GM21360 (cell line): ENCODE measurements around the gene TTC3.
"Not testable (repeated sequence)": the region's sequence is repeated elsewhere in the genome, so short reads cannot be mapped to it uniquely, and the experiment has no call there.

Source experiments
- ATAC-seq: cut with Tn5 transposase; IDR thresholded peaks from one replicate; pipeline ENCODE4 v1.9.1; 2021; ENCODE audit warnings: mild to moderate bottlenecking, moderate library complexity; ENCODE audit not compliant: unreplicated experiment

The TTC3 gene

GRCh38 chr21:37085726-37086125 lies 12.7 kb downstream of the TTC3 start:
- no peak for ATAC-seq

- ATAC-seq, result no peak
Measured at GRCh38 chr21:37087188-37087587, 14.1 kb downstream of the TTC3 start.

DNA sequence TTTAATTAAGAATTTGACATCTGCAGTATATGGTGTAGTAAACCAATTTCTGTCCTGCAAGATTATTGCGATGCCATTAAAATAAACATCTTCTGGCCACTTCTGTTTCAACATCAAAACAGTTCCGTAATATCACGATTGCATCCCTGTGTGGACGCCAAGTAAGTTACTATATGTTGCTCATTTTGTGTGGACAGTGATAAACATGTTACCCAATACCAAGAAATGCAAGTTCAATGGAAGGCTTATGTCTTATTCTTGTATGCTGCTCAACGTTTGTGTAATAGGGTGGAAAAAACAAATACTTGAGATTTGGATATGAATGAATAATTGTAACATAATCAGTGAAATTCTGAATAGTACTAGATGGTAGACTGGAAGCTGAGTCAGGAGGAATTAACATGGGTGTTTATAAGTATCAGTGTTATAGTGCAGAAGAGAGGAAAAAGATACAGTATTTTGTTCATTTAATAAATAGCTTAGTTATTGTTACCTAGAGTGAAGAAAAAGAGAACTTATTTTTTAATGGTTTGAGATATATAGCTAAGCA lies 15.2 kb downstream of the TTC3 start:
- ATAC-seq, result no peak

- ATAC-seq, result no peak
Measured at GRCh38 chr21:37093977-37094376, 20.9 kb downstream of the TTC3 start.

GRCh38 chr21:37095821-37096220 lies 22.8 kb downstream of the TTC3 start:
- ATAC-seq, result no peak

DNA sequence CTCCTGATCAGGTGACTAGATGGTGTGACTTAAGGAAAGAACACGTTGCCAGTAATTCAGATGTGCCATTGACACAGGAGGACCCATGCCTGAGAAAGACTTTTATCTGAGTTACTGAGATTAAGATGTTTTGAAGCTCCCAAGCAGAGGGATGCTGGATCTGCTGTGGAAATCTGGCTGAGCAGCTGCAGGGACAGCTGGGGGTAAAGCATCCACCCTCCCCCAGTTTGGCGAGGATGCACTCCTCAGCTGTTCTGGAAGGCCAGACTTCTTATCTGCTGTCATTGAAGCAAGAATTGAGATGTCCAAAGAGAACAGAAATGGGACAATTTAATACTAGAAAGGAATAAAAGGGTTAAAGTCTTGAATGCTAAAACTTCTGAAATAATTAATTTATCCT lies 25.7 kb downstream of the TTC3 start:
- no peak for ATAC-seq

- ATAC-seq, result no peak
Measured at GRCh38 chr21:37100316-37100715, 27.3 kb downstream of the TTC3 start.

- ATAC-seq, result no peak
Measured at GRCh38 chr21:37101384-37101783, 28.3 kb downstream of the TTC3 start.

- ATAC-seq, result not testable (repeated sequence)
Measured at GRCh38 chr21:37102746-37103145, 29.7 kb downstream of the TTC3 start.

DNA sequence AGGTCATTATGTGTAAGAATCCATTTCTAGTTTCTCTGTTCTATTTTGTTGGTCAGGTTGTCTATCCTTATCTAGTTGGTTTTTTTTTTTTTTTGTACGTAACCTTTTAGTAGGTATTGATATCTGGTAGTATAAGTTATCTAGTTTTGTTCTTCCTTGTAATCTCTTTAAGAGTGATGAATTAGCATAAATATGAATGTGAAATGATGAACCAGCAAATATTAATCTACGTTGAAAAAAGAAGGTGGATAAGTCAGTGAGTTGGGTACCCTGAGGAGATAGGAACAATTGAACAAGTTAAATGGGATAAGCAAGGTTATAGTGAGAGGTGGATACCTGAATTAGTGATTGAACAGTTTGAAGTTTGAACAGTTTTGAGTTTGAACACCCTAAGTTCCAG lies 33.9 kb downstream of the TTC3 start:
- ATAC-seq, result no peak

GRCh38 chr21:37111029-37111428 lies 38.0 kb downstream of the TTC3 start:
- ATAC-seq, result not testable (repeated sequence)

DNA sequence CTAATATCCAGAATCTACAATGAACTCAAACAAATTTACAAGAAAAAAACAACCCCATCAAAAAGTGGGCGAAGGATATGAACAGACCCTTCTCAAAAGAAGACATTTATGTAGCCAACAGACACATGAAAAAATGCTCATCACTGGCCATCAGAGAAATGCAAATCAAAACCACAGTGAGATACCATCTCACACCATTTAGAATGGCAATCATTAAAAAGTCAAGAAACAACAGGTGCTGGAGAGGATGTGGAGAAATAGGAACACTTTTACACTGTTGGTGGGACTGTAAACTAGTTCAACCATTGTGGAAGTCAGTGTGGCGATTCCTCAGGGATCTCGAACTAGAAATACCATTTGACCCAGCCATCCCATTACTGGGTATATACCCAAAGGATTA lies 41.2 kb downstream of the TTC3 start:
- ATAC-seq, result not testable (repeated sequence)

DNA sequence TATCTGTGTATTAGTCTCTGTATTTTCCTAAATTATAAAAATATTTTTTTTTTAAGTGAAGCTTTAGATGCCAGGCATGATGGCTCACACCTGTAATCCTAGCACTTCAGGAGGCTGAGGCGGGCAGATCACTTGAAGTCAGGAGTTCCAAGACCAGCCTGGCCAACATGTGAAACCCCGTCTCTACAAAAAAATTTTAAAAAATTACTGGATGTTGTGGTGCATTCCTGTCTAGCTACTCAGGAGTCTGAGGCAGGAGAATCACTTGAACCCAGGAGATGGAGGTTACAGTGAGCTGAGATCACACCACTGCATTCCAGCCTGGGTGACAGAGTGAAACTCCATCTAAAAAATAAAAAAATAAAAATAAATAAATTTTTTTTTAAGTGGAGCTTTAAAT lies 43.4 kb downstream of the TTC3 start:
- ATAC-seq, result not testable (repeated sequence)

DNA sequence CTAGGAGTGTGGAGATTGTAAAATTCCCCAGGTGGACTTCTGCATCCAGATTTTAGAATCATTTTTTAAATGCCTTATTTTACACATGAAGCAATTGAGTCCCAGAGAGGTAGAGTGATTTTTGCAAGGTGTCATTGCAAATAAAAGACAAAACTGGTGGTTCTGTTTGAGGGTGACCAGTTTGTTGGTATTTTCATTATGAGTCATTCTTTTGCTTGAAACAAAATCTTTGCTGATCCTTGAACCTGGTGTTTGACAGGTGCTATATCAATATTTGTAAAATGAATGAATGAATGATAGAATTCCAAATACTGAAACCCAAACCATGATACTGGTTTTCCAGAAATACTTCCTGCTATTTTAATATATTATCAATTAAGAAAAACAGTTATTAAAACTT lies 44.1 kb downstream of the TTC3 start:
- ATAC-seq, result no peak

DNA sequence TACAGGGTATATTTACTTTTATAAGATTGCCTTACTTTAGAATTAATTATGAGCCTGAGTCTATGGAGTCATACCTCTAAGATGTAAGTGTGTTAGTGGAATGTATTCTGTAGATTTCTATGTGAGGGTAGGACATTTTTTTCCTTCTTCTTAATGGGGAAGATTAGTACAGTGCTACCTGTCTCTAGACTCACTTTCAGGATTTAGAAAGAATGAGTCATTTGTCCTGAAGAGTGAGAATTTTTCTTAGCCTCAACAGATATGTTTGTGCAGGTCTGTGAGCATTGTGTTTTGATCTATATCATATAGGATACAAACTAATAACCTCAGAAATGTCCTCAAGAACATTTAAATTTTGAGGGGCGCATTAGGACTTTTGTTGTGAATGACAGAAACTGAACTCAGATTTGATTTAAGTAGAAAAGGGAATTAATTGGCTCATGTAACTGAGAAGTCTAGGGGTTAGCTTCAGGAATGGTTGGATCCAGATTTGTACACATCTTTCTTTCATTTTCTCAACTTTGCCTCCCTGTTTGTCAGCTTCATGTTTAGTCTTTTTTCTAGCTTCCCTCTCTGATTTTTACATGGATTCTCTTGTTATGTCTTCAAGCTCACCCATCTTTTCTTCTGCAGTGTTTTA lies 45.3 kb downstream of the TTC3 start:
- ATAC-seq, result no peak

DNA sequence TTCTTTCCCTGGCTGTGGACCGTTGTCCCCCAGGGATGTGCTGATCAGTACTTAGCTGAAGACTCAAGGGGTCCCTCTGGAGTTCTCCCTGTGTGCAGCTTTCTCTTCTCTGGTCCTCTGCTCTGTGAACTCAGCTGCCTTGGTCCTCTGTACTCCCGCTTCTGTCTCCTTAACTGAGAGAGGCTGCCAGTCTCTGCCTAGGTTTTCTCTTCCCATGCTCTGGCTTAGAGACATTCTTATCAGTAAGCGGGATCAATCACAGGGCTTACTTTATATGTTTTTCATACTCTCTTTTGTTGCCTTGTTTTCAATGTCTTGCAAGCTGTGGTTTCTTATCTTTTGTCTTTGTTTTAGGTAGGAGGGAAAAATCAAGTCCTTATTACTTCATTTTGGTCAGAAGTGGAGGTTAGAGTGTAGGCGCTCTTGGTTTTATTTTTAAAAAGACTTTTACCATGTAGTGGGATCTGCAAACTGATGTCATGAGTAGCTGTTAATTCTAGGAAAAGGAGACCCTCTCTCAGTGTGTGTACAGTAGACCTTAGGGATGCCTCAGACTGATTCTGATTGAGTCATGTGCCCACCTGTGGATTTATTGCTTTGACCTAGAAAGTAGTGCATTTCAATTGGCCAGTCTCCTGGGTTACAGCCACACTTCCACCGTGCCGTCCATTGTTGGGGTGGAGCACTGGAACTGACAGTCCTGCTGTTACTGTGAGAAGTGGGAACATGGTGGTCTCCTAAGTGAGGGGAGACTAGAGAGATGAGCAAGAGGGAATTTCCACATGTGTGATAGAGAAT lies 46.6 kb downstream of the TTC3 start:
- no peak for ATAC-seq

DNA sequence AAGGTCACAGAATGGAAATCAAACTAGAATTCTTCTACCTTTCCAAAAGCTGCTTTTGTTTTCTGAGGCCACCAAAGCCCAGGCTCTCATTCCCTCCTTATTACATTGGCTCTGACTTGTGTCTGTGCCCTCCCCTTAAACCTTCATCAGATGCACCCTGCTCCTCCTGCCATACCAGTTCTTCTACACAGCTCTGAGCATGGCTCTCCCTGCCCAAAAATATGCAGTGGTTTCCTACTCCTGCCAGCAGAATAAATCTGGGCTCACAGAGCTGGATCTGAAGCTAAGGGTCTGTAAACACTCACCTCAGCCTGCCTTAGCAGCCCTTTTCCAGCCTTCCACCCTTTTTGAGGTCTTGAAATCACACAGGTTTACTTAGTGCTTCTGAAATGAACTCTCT lies 55.0 kb downstream of the TTC3 start:
- no peak for ATAC-seq

DNA sequence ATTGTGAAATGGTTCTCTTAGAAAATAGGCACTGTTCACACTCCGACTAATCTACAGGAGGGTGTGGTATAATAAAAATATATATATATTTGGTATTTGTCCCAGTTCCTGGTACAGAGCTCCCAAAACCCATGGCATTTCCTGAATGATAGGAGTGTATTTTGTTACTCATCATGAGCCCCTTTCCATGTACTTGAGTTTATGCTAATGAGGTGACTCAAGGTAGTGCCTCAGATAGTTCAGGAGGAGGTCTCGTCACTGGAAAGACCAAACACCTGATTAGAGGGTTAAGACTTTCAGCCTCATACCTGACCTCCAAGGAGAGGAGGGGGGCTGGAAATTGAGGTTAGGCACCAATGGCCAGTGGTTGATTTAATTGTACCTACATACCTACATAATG lies 57.9 kb downstream of the TTC3 start:
- no peak for ATAC-seq

GRCh38 chr21:37136261-37136660 lies 63.2 kb downstream of the TTC3 start:
- ATAC-seq, result no peak

DNA sequence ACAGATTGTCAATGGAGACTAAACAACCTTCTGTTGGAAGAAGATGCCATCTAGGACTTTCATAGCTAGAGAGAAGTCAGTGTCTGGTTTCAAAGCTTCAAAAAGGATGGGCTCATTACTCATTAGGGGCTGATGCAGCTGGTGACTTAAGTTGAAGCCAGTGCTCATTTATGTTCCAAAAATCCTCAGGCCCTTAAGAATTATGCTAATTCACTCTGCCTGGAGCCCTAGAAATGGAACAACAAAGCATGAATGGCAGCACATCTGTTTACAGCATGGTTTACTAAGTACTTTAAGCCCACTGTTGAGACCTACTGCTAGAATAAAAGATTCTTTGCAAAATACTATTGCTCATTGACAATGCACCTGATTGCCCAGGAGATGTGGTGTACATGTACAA lies 63.7 kb downstream of the TTC3 start:
- no peak for ATAC-seq

- no peak for ATAC-seq
Measured at GRCh38 chr21:37139154-37139553, 66.1 kb downstream of the TTC3 start.

- ATAC-seq, result no peak
Measured at GRCh38 chr21:37139902-37140301, 66.8 kb downstream of the TTC3 start.
